NB4 (cell line): ENCODE measurements around the gene ABCB9.
A peak's percentile ranks its signal among the peaks of the same experiment; 100 is the strongest.

ENCODE experiments used
- DNase-seq: peaks from one replicate; pipeline ENCODE4 v3.0.0; 2010; ENCODE audit warnings: low read depth
- H3K4me3 ChIP-seq: one replicate; pipeline ENCODE4 v1.5.1; 2011; ENCODE audit warnings: mild to moderate bottlenecking, low read depth, low read length, moderate library complexity
- MYC ChIP-seq: IDR thresholded peaks from 2 replicates; pipeline ENCODE4 v1.6.1; 2011; ENCODE audit warnings: low read depth, low read length
- POLR2A ChIP-seq: IDR thresholded peaks from 2 replicates; pipeline ENCODE4 v1.6.1; 2011; ENCODE audit warnings: mild to moderate bottlenecking; ENCODE audit not compliant: insufficient read length; ENCODE audit errors: extremely low read depth
- TF ChIP-seq, protein P1 (sequence below): IDR thresholded peaks from one replicate; pipeline ENCODE4 v1.5.1; 2012; ENCODE audit warnings: low read depth, low read length
- TF ChIP-seq, protein P2 (sequence below): IDR thresholded peaks from 2 replicates; pipeline ENCODE4 v1.6.1; 2011; ENCODE audit warnings: low read depth, low read length

Gene ABCB9

DNA sequence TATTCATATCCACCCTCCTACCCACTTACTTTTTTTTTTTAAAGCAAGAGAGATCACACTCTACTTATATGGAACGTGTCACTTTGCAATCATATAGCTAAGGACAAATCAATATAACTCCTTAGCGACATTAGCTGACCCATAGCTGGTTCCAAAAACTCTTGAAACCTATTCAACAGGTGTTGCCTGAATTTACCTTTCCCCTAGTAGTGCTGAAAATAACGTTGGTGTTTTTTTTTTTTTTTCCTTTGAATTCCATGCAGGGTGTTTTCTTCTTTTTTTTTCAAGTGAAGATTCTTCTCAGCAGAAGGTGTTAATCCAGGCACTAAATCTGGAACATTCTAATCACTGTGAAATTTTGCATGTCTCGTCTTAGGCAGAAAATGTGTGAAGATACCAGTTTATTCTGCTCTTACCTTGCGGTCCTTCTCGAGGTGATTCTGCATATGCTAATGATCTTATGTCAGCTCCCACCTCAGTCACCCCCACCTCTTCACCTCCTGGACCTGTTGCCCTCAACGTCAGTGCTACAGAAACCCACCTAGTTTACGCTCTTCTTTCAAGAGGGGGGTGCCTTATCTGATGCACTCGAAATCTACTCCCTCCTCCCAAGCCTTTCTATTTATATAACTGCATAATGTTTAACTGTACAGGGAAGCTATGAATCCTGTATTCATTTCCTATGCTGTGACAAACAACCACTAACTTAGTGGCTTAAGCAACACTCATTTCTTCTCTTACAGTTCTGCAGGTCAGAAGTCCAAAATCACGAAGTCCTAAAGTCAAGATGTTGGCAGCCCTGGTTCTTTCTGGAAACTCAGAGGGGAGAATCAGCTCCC, 63.2 kb downstream of the ABCB9 start:
- TF ChIP-seq MYC: no peak
- TF ChIP-seq, protein P1, sequence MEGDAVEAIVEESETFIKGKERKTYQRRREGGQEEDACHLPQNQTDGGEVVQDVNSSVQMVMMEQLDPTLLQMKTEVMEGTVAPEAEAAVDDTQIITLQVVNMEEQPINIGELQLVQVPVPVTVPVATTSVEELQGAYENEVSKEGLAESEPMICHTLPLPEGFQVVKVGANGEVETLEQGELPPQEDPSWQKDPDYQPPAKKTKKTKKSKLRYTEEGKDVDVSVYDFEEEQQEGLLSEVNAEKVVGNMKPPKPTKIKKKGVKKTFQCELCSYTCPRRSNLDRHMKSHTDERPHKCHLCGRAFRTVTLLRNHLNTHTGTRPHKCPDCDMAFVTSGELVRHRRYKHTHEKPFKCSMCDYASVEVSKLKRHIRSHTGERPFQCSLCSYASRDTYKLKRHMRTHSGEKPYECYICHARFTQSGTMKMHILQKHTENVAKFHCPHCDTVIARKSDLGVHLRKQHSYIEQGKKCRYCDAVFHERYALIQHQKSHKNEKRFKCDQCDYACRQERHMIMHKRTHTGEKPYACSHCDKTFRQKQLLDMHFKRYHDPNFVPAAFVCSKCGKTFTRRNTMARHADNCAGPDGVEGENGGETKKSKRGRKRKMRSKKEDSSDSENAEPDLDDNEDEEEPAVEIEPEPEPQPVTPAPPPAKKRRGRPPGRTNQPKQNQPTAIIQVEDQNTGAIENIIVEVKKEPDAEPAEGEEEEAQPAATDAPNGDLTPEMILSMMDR: no peak
- H3K4me3 ChIP-seq: no peak overlapping the region
- no peak for DNase-seq

DNA sequence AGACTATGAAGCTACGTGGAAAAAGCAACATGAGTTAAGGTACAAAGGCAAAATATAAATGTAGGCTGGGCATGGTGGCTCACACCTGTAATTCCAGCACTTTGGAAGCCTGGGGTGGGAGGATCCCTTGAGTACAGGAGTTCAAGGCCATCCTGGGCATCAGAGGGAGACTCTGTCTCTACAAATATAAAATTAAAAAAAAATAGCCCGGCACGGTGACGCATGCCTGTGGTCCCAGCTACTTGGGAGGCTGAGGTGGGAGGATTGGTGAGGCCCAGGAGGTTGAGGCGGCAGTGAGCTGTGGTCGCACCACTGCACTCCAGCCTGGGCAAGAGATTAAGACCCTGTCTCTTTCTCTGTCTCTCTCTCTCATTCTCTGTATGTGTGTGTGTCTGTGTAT, 66.4 kb downstream of the ABCB9 start:
- TF ChIP-seq, protein P2, sequence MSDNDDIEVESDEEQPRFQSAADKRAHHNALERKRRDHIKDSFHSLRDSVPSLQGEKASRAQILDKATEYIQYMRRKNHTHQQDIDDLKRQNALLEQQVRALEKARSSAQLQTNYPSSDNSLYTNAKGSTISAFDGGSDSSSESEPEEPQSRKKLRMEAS: no peak
- TF ChIP-seq, protein P1: no peak
- TF ChIP-seq POLR2A (no peak), MYC (no peak)
- no peak for DNase-seq
- H3K4me3 ChIP-seq: no peak overlapping the region

DNA sequence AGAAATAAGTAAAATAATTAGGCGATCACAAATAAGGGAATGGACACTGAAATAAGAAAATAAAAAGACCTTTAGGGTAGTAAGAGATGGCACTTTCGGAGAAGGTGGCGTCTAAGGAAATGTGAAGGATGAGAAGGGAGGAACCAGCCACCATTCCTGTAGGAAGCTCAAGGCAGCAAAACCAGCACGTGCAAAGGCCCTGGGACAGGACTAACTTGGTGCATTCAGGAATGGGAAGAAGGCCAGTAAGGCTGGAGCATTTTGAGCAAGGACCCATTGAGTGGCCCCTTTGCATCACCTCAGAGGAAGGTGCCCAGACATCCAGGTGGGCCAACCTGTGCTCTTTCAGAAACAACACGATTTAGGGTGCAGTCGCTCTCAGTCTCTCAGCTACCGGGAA, 69.6 kb downstream of the ABCB9 start:
- TF ChIP-seq, protein P1: no peak
- TF ChIP-seq, protein P2: no peak
- TF ChIP-seq MYC: no peak
- no peak for TF ChIP-seq POLR2A
- H3K4me3 ChIP-seq: peak overlapping the region; percentile 84
- DNase-seq: no peak

DNA sequence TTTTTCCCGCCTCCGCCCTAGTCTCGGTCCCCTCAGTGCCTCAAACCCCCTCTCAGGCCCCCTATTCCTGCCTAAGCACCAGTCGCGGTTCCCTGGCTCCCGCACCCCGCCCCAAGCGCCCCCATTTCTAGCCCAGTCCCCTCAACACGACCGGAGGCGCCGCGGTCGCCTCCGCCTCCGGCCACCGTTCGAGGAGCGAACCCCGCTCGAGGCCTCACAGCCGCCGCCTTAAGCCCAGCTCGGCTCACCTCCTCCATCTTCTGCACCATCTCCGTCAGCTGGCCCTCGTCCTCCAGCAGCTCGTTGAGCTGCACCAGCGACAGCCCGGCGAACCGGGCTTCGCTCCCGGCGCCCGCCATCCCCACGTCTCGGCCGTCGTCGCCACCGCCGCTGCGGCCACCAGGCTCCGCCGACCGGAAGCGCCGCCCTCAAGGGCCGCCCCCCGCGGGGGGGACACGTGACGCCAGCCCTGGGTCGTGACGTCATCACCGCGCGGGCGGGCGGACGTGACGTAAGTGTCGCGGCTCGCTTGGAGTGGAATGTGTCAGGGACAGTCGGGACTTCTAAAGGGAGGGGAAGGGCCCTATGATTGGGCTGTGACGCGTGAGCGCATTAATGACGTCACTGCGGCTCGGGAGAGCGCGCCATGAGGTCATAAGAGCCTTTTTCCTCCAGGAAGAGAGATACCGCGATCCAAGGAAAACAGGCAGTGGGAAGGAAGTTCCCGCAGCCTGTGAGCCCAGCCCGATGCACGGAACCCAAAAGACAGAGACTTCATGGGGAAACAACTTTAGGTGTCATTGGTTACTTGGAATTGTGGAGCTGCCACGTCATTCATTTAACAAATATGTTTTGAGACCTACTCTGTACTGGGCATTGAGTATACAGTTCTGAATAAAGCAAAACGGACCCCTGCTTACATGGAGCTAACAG, 70.3 kb downstream of the ABCB9 start, which contains the start of gene VPS37B:
Gene VPS37B (minus strand): TSS at position 421 of the 933 bp plus-strand sequence. CDS start 62 bp downstream, at position 359.
- DNase-seq: peak; percentile 90
- H3K4me3 ChIP-seq: peak within 1 kb of the TSS; percentile 84
- TF ChIP-seq, protein P2: peak; percentile 90
- TF ChIP-seq MYC: peak; percentile 69
- TF ChIP-seq POLR2A: peak; percentile 94
- TF ChIP-seq, protein P1: no peak

DNA sequence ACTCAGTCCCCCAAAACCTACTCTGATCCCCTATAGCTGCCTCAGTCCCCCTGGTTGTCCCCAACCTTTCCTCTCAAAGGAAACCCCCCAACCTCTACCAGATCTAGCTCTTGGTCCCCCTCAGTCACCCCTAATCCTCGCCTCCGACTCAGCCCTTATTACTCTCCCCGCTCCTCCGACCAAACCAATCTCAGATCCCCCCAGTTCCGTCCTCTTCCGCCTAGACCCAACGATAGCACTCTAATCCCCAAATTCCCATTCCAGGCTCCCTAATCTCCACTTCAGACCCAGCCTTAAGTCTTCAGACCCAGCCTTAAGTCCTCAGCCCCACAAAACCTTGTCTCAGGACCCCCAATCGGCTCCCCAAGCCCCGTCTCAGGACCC, 71.0 kb downstream of the ABCB9 start:
- no peak for TF ChIP-seq POLR2A
- TF ChIP-seq, protein P2: no peak
- TF ChIP-seq, protein P1: no peak
- no peak for TF ChIP-seq MYC
- peak overlapping the region; percentile 84 for H3K4me3 ChIP-seq
- DNase-seq: no peak
